Natural killer cell (primary cell): ENCODE results near the gene GSN. TPM values are rescaled to one million over a fixed set of nuclear protein-coding genes. Genes with fewer than 3 reads are reported as not detected.

Source experiments
- ATAC-seq, 3 donors: fragments of 150-1000 bp in 2 of 3; fragments of 200-7000 bp in 1 of 3; cut with Tn5 transposase; 1 replicate in 1 of 3; 2 replicates in 2 of 3; pipeline ENCODE4 v1.10.0; 2021; ENCODE audit warnings: mild to moderate bottlenecking in 2 of 3, moderate library complexity in 2 of 3
- DNase-seq, 2 donors: peaks; one replicate each; pipeline versions ENCODE4 v3.0.0 to v3.0.0-alpha.2; 2013 to 2021; ENCODE audit warnings: mixed read lengths in 1 of 2
- H3K27ac ChIP-seq: one replicate; pipeline ENCODE4 v1.5.1; 2013; ENCODE audit warnings: mild to moderate bottlenecking, low read length
- H3K27me3 ChIP-seq: one replicate; pipeline ENCODE4 v1.6.1; 2013; ENCODE audit warnings: low read length; ENCODE audit not compliant: control insufficient read depth, insufficient read depth
- H3K36me3 ChIP-seq: one replicate; pipeline ENCODE4 v1.6.1; 2013; ENCODE audit warnings: low read length; ENCODE audit not compliant: control insufficient read depth, insufficient read depth
- H3K4me1 ChIP-seq: one replicate; pipeline ENCODE4 v1.6.1; 2013; ENCODE audit warnings: low read length; ENCODE audit not compliant: control insufficient read depth, insufficient read depth
- H3K4me3 ChIP-seq: one replicate; pipeline ENCODE4 v1.5.1; 2013; ENCODE audit warnings: low read length
- H3K9me3 ChIP-seq: one replicate; pipeline ENCODE4 v1.6.1; 2013; ENCODE audit warnings: low read length; ENCODE audit not compliant: control insufficient read depth, insufficient read depth
- H3K27ac Mint-ChIP-seq, 2 donors: one replicate each; pipeline ENCODE4 v1.8.0; 2022; ENCODE audit warnings: mild to moderate bottlenecking in 2 of 2, mixed read lengths in 2 of 2, moderate library complexity in 1 of 2
- H3K27me3 Mint-ChIP-seq, 2 donors: one replicate each; pipeline ENCODE4 v1.8.0; 2022; ENCODE audit warnings: low read depth in 2 of 2, mixed read lengths in 2 of 2
- H3K36me3 Mint-ChIP-seq: one replicate; pipeline ENCODE4 v1.8.0; 2022; ENCODE audit warnings: mixed read lengths
- H3K4me1 Mint-ChIP-seq, 2 donors: one replicate each; pipeline ENCODE4 v1.8.0; 2022; ENCODE audit warnings: mixed read lengths in 2 of 2
- H3K4me3 Mint-ChIP-seq: one replicate; pipeline ENCODE4 v1.8.0; 2022; ENCODE audit warnings: mild to moderate bottlenecking, moderate library complexity, mixed read lengths
- H3K9me3 Mint-ChIP-seq, 2 donors: one replicate each; pipeline ENCODE4 v1.8.0; 2022; ENCODE audit warnings: mixed read lengths in 2 of 2
- CTCF ChIP-seq: fragments of 200-600 bp; IDR thresholded peaks from one replicate; pipeline ENCODE4 v1.8.0; 2022; ENCODE audit warnings: antibody characterized with exemption
- WGBS: methylation state at CpG from one replicate; pipeline ENCODE4 v1.1.7; 2013; ENCODE audit warnings: missing lambda C conversion rate; ENCODE audit not compliant: insufficient coverage; 5-methylcytosine and 5-hydroxymethylcytosine counted together
- intact Hi-C: fragments of 100-400 bp; cut with micrococcal nuclease; formaldehyde crosslinking; loops from one replicate; pipeline ENCODE4 v1.14.2; 2022
- total RNA-seq, 4 donors: library from RNA; stranded (reverse); fragments of 120-200 nt in 1 of 4; gene quantifications; one replicate each; pipeline versions ENCODE4 v1.2.3 to v1.2.4, GENCODE V29; 2013 to 2022

GSN gene
- total RNA-seq, 3 donors from 2014 or later (not counting 1 experiment from before 2014, with no cell fraction given): 92.9 to 103 (median 103) TPM

- DNase-seq: no peak
- WGBS: 86% methylated on average over 5 of the region's 5 CpGs
- peaks cover 3% of the 10 kb centered on the region for H3K36me3 ChIP-seq
- Mint-ChIP-seq H3K4me3 (no peak overlapping the region), H3K27me3 (no peaks in the 10 kb centered on the region), H3K36me3 (no peaks in the 10 kb centered on the region), H3K4me1 (peaks cover 18 to 32% of the 10 kb centered on the region in 2 donors), H3K27ac (no peak overlapping the region), H3K9me3 (no peaks in the 10 kb centered on the region)
- no peak overlapping the region for H3K4me3 ChIP-seq
- intact Hi-C loops: no loop called here
- no peak for ATAC-seq
- no peaks in the 10 kb centered on the region for H3K9me3 ChIP-seq
- H3K27ac ChIP-seq: no peak overlapping the region
- TF ChIP-seq CTCF: no peak
- H3K4me1 ChIP-seq: peaks cover 20% of the 10 kb centered on the region
- H3K27me3 ChIP-seq: no peaks in the 10 kb centered on the region
These were observed 27.8 kb downstream of the GSN start for GRCh38 chr9:121295662-121296191.

- 89% methylated on average over 7 of the region's 7 CpGs for WGBS
These were observed 28.5 kb downstream of the GSN start for GRCh38 chr9:121296213-121297127.

GRCh38 chr9:121297389-121297788 is 29.4 kb downstream of the GSN start:
- H3K4me3 Mint-ChIP-seq: peak overlapping the region; percentile 14
- TF ChIP-seq CTCF: no peak
- no peaks in the 10 kb centered on the region for H3K9me3 Mint-ChIP-seq
- Histone ChIP-seq H3K27ac (no peak overlapping the region), H3K4me1 (peaks cover 23% of the 10 kb centered on the region), H3K27me3 (no peaks in the 10 kb centered on the region), H3K9me3 (no peaks in the 10 kb centered on the region), H3K4me3 (no peak overlapping the region), H3K36me3 (peaks cover 5% of the 10 kb centered on the region)
- H3K27ac Mint-ChIP-seq: peak overlapping the region in 1 of 2 donors; percentile 25
- no peaks in the 10 kb centered on the region for H3K36me3 Mint-ChIP-seq
- no peak for DNase-seq
- intact Hi-C loops: no loop called here
- H3K4me1 Mint-ChIP-seq: peaks cover 18 to 33% of the 10 kb centered on the region in 2 donors
- H3K27me3 Mint-ChIP-seq: no peaks in the 10 kb centered on the region
- no peak for ATAC-seq
- WGBS: 52% methylated on average over 4 of the region's 4 CpGs

More at GRCh38 chr9:121296213-121297127, 28.5 kb downstream of the GSN start:
- H3K9me3 Mint-ChIP-seq: no peaks in the 10 kb centered on the region
- H3K4me3 Mint-ChIP-seq: no peak overlapping the region
- H3K36me3 Mint-ChIP-seq: no peaks in the 10 kb centered on the region
- H3K27me3 ChIP-seq: no peaks in the 10 kb centered on the region
- H3K36me3 ChIP-seq: peaks cover 3% of the 10 kb centered on the region
- H3K4me1 Mint-ChIP-seq: peaks cover 18 to 33% of the 10 kb centered on the region in 2 donors
- ATAC-seq: no peak
- no peak overlapping the region for H3K27ac ChIP-seq
- no peak for TF ChIP-seq CTCF
- no peak for DNase-seq
- intact Hi-C loops: no loop called here
- H3K27me3 Mint-ChIP-seq: no peaks in the 10 kb centered on the region
- peaks cover 23% of the 10 kb centered on the region for H3K4me1 ChIP-seq
- H3K9me3 ChIP-seq: no peaks in the 10 kb centered on the region
- H3K4me3 ChIP-seq: no peak overlapping the region
- H3K27ac Mint-ChIP-seq: no peak overlapping the region
